GM18498 (cell line): ENCODE results near the gene MIEN1.
"Not testable (repeated sequence)": the region's sequence is repeated elsewhere in the genome, so short reads cannot be mapped to it uniquely, and the experiment has no call there.

Source experiments
- ATAC-seq: cut with Tn5 transposase; IDR thresholded peaks from one replicate; pipeline ENCODE4 v1.9.1; 2021; ENCODE audit warnings: mild to moderate bottlenecking, moderate library complexity; ENCODE audit not compliant: unreplicated experiment

Gene MIEN1

DNA sequence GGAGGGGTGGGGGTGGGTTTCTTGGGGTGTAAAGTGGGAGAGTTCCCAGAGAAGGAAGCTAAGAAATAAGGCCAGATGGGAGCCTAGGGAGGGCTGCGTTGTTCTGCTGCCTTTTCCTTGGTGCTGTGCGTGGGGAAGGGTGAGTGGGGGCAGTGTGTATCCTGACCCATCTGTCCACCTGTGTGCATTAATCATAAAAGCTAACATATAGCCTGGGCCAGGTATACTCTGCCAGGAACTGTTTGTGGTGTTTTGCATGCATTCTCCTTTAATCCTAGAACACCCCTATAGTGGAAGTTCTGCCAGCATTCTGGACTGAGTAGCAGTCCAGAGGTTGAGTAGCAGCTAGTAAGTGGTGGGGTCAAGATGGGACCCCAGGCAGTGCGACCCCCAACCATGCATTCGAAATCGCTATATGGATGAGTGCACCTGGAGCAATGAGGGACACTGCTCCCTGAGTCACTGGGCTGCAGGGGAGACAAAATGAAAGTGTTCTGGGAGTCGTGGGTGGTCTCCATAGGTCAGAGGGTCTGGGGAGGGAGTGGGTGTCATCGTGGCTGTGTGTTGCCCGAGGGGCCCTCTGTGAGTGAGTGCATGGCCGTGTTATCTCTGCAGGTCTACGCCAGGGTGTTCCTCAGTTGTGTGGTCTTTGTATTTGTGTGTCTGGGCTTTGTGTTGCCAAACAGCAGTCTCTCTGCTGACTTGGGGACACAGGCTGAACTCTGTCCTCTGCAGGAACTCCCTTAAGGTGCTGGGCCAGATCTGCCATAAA is 29.1 kb downstream of the MIEN1 start:
- no peak for ATAC-seq

DNA sequence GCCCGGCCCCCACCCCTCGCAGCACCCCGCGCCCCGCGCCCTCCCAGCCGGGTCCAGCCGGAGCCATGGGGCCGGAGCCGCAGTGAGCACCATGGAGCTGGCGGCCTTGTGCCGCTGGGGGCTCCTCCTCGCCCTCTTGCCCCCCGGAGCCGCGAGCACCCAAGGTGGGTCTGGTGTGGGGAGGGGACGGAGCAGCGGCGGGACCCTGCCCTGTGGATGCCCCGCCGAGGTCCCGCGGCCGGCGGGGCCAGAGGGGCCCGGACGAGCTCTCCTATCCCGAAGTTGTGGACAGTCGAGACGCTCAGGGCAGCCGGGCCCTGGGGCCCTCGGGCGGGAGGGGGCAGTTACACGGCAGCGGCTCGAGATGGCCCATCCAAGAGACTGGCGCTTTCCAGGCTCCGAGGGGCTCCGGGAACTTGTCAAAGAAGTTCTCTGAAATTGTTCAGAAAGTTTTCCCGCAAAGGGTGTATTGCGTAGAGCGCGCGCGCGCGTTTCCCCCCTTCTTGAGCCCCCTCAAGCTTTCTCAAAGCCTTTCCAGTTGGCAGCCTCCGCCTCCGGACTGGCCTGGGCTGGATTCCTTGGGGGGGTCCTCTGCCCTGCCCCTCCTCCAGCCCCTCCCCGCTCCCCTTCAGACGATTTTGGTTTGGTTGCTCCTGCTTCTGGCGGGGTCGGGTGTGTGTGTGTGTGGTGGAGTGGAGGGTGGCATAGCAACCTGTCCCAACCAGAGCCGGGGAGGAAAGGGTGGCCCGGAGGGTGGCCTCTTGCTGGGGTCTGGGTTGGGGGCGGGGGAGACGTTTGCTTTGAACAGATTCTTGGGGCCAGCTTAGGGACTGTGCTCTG is 30.0 kb downstream of the MIEN1 start:
- ATAC-seq, result no peak

DNA sequence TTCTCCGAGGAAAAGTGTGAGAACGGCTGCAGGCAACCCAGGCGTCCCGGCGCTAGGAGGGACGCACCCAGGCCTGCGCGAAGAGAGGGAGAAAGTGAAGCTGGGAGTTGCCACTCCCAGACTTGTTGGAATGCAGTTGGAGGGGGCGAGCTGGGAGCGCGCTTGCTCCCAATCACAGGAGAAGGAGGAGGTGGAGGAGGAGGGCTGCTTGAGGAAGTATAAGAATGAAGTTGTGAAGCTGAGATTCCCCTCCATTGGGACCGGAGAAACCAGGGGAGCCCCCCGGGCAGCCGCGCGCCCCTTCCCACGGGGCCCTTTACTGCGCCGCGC is 30.5 kb downstream of the MIEN1 start, which contains the start of gene ERBB2:
Gene ERBB2, plus strand, starts transcription at position 247 of the 330 bp plus-strand sequence. CDS start 175 bp downstream, outside the sequence.
- ATAC-seq, result no peak

DNA sequence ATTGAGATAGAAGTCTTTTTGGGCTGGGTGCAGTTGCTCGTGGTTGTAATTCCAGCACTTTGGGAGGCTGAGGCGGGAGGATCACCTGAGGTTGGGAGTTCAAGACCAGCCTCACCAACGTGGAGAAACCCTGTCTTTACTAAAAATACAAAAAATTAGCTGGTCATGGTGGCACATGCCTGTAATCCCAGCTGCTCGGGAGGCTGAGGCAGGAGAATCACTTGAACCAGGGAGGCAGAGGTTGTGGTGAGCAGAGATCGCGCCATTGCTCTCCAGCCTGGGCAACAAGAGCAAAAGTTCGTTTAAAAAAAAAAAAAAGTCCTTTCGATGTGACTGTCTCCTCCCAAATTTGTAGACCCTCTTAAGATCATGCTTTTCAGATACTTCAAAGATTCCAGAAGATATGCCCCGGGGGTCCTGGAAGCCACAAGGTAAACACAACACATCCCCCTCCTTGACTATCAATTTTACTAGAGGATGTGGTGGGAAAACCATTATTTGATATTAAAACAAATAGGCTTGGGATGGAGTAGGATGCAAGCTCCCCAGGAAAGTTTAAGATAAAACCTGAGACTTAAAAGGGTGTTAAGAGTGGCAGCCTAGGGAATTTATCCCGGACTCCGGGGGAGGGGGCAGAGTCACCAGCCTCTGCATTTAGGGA is 31.0 kb downstream of the MIEN1 start:
- not testable (repeated sequence) for ATAC-seq

DNA sequence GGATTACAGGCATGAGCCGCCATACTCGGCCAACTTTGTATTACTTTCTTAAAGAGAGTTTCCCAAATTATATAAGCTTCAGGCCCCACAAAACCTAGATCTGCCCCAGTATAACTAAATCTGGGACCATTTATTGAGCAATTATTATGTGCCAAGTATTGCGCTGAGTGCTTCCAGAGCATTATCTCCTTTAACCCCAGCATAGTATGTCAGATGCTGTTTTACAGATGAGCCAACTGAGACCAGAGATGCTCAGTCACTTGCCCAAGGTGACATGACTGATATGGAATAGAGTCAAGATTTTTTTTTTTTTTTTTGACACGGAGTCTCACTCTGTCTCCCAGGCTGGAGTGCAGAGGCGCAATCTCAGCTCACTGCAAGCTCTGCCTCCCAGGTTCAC is 32.4 kb downstream of the MIEN1 start:
- ATAC-seq, result no peak

DNA sequence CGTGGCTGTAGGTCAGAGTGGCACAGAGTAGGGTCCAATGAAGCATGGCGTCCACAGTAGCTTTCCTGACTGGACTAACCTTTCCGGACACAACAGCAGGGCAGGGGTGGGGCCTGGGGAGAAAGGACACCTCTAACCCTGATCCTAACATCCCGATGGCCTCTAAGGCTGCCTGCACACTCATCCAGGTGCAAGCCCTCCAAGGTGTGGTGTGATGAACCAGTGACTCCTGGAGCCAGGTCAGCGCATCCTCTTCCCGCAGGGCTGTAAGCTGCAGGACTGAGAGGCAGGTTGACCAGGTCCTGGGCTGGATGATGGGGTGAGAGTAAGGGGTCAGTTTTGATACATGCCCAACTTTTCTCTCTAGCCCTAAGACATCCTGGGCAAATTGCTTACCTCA is 33.6 kb downstream of the MIEN1 start:
- ATAC-seq, result no peak

DNA sequence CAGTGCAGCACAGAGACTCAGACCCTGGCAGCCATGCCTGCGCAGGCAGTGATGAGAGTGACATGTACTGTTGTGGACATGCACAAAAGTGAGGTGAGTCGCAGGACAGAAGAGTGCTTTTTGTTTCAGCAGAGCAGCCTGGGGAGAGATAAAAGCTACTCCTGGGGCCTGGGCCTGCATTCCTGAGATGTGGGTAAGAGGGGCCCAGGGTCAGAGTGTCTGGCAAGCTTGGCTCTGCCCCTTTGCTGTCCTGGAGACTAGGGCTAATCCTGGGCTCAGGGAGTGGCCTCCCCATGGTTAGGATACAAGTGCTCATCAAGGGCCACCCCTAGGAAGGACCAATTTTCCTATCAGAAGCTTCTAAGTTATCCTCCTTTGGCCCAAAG is 35.2 kb downstream of the MIEN1 start:
- no peak for ATAC-seq

DNA sequence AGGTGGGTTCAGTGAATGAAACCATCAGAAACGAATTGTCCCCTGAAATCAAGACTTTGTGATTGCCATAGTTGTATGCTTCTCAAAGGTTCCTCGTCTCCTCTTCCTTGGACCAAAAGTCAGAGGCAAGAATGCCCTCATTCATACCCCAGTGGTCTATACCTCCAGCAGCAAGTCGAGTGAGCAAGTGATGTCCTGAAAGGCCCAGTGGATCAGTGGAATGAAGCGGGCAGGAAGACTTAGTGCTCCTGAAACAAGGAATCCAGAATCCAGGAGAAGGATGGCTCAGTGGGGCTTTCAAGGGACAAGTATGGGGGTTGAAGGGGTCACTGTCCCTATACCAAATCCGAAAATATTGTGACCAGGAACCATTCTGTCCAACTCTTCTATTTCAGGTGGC is 35.7 kb downstream of the MIEN1 start:
- ATAC-seq, result no peak

DNA sequence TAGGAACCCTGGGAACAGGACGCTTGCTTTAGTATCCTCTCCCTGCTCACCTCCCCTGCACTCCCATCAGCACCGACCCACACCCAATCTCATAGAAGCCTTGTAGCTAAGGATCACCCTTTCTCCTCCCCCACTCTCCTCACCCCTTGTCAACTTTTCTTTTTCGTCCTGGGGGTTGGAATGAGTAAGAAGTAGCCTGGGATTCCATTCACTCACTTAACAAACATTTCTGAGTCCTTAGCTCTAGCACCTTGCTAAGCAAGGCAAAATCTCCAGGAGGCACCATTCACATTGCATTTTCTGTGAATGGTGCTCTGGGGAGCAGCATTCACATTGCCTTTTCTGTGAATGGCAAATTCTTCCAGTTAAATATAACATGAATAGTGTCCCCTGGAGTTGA is 41.4 kb downstream of the MIEN1 start:
- no peak for ATAC-seq

DNA sequence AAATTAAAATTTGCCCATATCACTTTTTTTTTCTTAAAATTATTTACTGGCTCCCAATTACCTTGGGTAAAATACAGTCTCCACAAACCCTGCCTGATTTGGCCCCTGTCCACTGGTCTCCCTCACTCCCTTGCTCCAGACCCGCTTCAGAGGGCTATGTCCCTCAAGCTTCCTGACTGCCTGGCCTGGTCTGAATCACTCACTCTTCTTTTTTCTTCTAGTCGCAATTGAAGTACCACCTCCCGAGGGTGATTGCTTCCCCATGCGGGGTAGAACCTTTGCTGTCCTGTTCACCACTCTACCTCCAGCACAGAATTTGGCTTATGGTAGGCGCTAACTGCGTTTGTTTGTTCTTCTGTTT is 41.9 kb downstream of the MIEN1 start:
- ATAC-seq, result no peak

DNA sequence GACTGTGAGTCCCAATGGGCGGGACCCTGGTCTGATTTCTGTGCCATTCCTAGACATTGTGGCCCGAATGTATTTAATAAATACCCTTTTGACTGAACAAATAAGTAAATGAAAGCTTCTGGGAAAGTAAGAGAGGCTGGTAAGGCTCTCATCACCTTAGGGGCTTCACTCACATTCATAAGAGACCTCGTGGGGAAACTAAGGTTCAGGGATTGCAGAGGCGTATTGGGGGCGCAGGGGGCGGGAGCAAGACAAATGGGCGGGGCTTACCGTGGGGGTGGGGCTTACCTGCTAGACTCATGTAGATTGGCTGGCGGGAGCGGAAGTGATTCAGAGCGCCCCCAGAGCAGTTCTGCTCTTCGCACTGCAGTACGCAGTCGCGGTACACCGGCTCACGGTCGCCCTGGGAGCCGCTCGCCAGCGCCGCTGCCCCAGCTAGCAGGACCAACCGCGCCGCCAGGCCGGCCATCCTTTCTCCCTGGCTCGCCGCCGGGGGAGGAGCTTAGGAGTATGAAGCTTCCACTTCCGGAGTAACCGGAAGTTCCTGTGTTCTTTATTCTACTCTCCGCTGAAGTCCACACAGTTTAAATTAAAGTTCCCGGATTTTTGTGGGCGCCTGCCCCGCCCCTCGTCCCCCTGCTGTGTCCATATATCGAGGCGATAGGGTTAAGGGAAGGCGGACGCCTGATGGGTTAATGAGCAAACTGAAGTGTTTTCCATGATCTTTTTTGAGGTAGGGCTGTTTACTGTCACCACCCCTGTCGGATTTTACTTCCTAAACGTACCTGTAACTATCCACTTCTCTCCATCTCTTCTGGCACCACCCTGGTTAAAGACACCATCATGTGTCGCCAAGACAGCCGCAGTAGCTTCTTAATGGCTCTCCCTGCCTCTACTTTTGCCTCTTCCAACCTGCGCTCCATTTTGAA is 42.5 kb downstream of the MIEN1 start, which contains the start of gene PGAP3:
Gene PGAP3, minus strand, starts transcription at position 512 of the 929 bp plus-strand sequence. Its CDS starts 43 bp downstream, at position 469.
- peak; percentile 88 for ATAC-seq

DNA sequence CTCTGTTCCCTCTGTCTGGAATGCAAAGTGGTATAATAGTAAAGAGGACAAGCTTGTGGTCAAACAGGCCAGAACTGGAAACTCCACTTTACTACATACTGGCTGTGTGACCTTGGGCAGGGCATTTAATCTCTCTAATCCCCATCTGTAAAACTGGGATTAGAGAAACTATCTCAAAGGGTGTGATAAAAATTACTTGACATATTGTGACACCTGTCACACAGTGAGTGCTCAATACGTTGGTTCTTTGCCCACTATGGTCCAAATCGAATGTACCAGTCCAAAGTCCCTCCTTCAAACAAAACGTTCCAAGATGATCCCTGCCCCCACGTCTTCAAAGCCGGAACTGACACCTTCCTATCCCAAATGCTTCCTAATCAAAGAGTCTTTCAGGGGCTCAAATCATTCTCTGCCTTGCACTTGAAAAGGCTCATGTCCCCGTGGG is 43.2 kb downstream of the MIEN1 start:
- ATAC-seq, result no peak

DNA sequence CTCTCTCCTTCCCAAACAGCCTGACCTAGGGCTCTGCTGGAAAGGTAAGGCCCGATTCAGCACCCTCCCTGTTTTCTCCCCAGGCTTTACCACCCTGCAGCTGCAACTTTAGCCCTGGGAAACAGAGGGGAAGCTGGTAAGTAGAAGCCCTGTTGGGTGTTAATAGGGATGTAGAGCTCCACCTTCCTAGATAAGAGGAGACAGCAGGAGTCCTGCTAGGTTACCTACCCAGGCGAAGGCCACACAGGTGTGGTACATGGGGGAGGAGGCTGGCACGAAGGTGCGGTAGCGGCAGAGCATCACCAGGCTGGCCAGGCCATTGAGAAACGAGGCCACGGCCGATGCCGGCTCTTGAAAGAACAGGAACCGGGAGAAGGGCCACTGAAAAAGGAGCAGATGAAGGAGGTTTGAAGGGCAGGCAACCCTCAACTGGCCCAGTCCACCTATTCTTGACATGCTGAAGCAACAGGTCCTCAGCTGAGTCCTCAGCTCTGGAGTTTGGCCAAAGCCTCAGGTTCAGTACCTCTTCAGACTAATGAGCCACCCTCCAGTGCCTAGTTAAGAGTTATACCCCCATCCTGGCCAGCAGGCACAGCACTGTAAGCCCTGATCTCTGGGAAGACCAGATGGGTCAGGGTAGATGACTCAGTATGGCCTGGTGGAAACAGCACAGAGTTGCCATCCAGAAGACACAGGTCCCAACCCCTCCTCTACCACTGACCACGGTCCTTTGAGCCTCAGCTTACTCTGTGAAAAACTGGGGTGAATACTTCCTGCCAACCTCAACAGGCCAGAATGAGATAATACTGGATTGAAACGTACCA is 45.8 kb downstream of the MIEN1 start:
- ATAC-seq, result no peak

DNA sequence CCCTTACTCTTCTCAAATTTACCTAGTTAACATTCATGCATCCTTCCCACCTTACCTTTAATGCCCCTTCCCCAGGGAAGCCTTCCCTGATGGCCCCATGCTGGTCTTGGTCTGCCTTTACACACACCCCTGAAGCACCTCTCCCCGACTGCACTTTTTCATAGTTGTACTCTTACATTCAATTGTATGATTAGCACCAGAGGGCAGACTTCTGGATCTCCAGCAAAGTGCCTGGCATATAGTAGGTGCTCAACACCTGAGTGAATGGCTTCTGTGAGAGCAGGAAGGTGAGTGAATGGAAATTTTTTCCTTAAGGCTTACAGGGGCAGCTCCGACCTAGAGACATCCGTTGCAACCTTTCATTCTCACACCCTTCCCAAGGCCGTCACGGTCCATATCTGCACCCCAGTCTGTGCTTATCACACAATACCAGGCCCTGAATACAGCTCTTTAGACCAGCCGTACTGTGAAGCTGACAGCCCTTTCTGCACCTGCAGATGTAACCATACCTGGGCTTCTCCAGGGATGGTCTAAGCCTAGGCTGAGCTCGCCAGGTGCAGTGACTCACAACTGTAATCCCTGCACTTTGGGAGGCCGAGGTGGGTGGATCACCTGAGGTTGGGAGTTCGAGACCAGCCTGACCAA is 46.9 kb downstream of the MIEN1 start:
- no peak for ATAC-seq

DNA sequence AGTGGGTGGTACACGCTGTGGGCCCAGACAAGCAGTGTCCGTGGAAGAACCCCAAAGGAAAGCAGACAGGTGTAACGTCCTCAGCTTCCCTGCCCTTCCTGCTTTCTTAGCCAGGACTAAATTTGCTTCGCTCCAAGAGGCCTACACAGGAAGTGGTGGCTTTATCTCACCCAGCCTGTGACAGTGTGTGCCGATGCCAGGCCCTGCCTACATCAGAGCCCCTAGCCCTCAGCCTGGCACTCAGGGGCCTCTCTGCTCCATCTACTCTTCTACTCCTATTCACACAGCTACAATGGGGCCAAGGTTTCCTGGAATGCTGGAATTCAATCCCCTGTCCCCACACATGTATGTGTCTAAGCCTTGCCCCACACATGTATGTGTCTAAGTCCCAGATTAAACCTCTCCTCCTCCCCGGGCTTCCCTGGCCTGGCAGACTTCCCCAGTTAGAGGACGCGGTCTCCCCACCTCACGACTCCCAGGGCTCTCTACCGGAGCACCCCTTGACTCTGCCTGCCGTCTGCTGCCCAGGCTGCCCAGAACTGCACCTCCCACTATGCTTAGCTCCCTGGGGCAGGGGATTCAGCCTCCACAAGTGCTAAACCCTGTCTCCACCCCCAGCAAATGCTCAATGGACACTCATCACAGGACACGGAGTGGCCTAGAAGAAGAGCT is 50.7 kb downstream of the MIEN1 start:
- no peak for ATAC-seq
